Measurements from ENCODE around the gene FEZ2. TPM values are rescaled to one million over a fixed set of nuclear protein-coding genes. Genes with fewer than 3 reads are reported as not detected.

FEZ2 gene
- total RNA-seq, 1 donor from 2014 or later, result 14.9 TPM

DNA sequence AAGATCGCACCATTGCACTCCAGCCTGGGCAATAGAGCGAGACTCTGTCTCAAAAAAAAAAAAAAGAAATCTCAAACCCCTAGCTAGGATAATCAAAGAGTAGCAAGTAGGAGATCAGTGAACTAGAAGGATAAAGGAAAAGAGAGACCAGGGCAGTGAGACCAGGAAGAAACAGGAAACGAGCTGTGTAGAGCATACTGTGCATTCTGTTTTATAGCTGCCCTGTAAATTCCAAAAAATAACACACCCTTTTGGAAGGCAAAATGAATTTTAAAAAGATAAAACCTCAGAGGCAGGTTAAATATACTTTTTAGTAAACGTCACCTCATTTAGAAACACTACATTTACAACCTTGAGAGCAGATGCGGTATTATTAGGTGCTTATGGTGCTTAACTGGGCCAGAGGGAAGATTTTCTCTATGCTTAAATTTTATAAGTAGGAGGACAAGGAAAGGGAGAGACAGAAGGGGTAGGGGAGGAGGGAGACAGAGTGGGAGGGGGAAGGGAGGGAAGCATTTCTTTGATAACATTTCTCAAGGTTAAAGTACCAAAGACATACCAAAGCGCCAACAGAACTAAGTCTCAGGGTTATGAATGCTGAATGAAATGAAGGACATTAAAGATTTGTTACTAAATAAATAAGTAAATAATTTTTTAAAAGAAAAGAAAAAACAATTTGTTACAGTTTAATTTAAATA is 30.1 kb downstream of the FEZ2 start:
- no peak overlapping the region for H3K4me3 Mint-ChIP-seq
- H3K27ac Mint-ChIP-seq, result no peak overlapping the region
- H3K36me3 Mint-ChIP-seq (ENCODE audit: low read depth), result peaks cover 22% of the 10 kb centered on the region
- H3K27me3 Mint-ChIP-seq (ENCODE audit: insufficient read depth), result no peaks in the 10 kb centered on the region
- intact Hi-C loops (cut with micrococcal nuclease), result no loop called here
- H3K9me3 Mint-ChIP-seq, result no peaks in the 10 kb centered on the region
- H3K4me1 Mint-ChIP-seq (ENCODE audit: low read depth), result peaks cover 12% of the 10 kb centered on the region
- DNase-seq (ENCODE audit: low spot score), result no peak

DNA sequence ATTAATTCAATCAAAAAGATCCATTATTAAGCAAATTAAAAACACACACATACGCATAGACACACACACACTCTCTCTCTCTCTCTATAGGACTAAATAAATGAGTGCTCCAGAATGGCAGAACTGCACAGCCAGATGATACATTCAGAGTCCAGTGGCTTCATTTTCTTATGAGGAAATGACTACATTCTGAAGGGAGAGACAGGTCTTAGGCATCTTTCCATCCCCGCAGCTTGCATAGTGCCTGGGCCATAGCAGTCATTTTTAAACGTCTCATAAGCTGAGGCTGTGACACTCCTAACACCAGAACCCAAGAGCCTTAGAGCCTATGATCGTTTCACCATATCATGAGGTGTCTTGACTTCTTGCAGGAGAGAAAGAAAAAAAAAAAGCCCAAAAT is 31.1 kb downstream of the FEZ2 start:
- H3K4me3 Mint-ChIP-seq, result no peak overlapping the region
- no peaks in the 10 kb centered on the region for H3K9me3 Mint-ChIP-seq
- peaks cover 21% of the 10 kb centered on the region for H3K36me3 Mint-ChIP-seq (ENCODE audit: low read depth)
- H3K27ac Mint-ChIP-seq, result no peak overlapping the region
- H3K27me3 Mint-ChIP-seq (ENCODE audit: insufficient read depth), result no peaks in the 10 kb centered on the region
- H3K4me1 Mint-ChIP-seq (ENCODE audit: low read depth), result peaks cover 13% of the 10 kb centered on the region
- DNase-seq (ENCODE audit: low spot score), result no peak
- intact Hi-C loops (cut with micrococcal nuclease), result no loop called here

DNA sequence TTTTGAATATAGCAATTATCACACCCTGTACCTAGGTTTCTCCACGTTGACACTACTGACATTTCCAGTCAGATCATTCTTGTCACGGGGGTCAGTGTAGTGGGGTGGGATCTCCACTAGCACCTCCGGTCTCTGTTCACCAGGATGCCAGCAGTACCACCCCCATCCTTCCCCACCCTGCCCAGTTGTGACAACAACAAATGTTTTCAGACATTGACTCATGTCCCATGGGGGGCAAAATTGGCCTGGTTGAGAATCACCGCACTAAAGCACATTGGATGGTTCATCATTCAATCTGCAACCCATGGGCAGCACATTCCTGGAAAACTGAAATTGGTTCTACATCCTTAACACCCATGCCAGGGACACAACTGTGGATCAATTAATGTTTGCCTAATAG is 32.3 kb downstream of the FEZ2 start:
- peaks cover 24% of the 10 kb centered on the region for H3K36me3 Mint-ChIP-seq (ENCODE audit: low read depth)
- intact Hi-C loops (cut with micrococcal nuclease), result no loop called here
- H3K4me1 Mint-ChIP-seq (ENCODE audit: low read depth), result peaks cover 13% of the 10 kb centered on the region
- no peaks in the 10 kb centered on the region for H3K27me3 Mint-ChIP-seq (ENCODE audit: insufficient read depth)
- DNase-seq (ENCODE audit: low spot score), result no peak
- no peaks in the 10 kb centered on the region for H3K9me3 Mint-ChIP-seq
- H3K4me3 Mint-ChIP-seq, result no peak overlapping the region
- H3K27ac Mint-ChIP-seq, result no peak overlapping the region

DNA sequence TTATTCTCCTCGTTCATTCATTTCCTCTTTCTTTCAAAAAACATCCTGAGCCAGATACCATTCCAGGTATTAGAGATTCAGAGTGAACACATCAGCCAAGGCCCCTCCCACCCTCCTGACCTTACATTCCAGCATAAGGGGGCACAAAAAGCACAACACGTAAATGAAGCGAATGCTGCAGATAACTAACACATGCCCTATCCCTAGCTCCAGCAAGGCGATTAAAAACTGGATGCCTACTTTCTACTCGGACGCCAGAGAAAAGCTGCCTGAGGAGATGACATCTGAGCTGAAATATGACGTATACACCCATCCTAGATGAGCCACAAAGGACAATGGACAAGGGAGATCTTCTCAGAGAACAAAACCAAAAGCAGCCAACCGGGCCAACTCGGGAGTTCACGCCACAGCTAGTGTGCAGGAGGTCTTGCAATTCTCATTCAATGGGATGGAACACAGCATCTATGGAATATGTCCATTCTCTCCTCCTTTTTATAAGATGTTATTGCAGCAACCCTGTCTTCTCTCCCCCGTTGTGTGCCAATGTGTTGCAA is 33.5 kb downstream of the FEZ2 start:
- DNase-seq (ENCODE audit: low spot score), result no peak
- Mint-ChIP-seq H3K4me1 (ENCODE audit: low read depth) (peaks cover 13% of the 10 kb centered on the region), H3K4me3 (no peak overlapping the region), H3K9me3 (no peaks in the 10 kb centered on the region), H3K36me3 (ENCODE audit: low read depth) (peaks cover 27% of the 10 kb centered on the region), H3K27ac (no peak overlapping the region), H3K27me3 (ENCODE audit: insufficient read depth) (no peaks in the 10 kb centered on the region)
- intact Hi-C loops (cut with micrococcal nuclease), result no loop called here

DNA sequence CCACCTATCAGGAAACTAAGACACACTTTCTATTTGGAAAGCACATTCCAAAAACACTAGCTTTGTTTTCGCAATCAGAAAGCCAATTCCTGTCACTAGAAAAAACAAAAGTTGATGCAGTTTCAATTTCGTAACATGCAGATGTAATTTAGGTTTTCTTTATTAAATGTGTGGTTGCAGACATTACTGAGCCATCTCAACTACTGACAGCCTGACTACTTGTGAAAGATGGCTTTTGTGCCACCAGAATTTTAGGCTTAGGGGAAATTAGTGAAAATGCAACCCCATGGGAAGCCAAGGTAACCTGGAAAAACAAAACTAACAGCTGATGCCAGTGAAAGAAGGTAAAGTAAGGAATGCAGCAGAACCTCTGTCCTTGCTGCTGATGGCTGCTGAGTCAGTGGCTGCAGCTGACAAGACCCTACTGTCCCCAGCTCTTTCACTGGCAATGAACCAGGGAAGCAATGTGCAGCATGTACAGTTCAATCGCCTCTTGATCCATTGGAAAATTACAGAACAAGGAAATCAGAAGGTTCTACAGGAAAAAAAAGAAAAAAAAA is 34.9 kb downstream of the FEZ2 start:
- Mint-ChIP-seq H3K4me1 (ENCODE audit: low read depth) (peaks cover 13% of the 10 kb centered on the region), H3K36me3 (ENCODE audit: low read depth) (peaks cover 21% of the 10 kb centered on the region), H3K27me3 (ENCODE audit: insufficient read depth) (no peaks in the 10 kb centered on the region), H3K9me3 (no peaks in the 10 kb centered on the region), H3K27ac (no peak overlapping the region), H3K4me3 (no peak overlapping the region)
- DNase-seq (ENCODE audit: low spot score), result no peak
- intact Hi-C loops (cut with micrococcal nuclease), result no loop called here

DNA sequence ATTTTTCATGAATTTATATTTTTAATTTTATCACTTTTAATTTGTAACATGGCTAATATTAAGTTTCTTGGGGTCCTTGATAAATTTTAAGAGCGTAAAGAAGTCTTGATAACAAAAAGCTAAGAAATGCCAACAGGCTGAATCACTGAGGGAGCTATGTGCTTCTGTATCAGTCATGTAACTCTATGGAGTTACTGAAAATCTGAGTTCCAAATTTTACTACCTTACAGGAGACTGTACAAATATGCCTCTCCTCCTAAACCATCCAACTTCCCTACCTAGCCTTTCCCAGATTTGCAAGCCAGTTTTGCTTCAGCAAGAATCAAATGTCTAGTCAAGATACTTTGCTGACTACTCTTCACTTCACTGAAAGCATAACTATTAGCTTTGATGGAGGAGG is 35.7 kb downstream of the FEZ2 start:
- Mint-ChIP-seq H3K4me3 (no peak overlapping the region), H3K27ac (no peak overlapping the region), H3K4me1 (ENCODE audit: low read depth) (peaks cover 13% of the 10 kb centered on the region), H3K36me3 (ENCODE audit: low read depth) (peaks cover 19% of the 10 kb centered on the region), H3K9me3 (no peaks in the 10 kb centered on the region), H3K27me3 (ENCODE audit: insufficient read depth) (no peaks in the 10 kb centered on the region)
- DNase-seq (ENCODE audit: low spot score), result no peak
- intact Hi-C loops (cut with micrococcal nuclease), result no loop called here

DNA sequence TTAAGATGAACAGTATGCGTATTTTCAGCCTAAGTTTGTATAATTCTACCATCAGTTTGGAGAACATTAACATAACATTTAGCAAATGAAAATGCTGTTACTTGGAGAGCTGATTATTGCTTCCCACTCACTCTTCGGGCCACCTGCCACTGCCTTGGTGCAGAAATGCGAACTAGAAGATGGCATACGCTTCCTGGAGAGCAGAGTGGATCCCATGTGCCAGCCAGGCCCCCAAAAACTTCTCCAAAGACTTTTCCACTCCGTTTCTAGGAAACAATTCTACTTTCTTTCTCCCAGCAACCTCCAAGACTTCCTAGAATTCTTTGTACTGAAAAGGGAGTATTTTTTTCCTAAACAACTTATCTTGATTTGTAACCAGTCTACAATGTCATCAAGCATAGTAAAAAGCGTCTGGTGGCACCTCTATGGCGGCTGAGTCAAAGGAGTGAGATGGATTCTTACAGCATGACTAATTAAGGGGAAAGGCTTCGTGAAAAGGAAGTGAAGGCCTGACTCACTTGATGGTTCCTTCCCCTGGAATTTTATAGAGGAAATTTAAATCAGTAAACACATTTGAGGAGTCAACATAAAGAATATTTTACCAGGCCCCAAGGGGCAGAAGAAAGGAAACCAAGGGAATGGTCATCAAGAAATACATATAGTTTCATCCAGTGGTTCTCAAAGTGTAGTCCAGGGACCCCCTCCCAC is 36.6 kb downstream of the FEZ2 start:
- Mint-ChIP-seq H3K36me3 (ENCODE audit: low read depth) (peaks cover 13% of the 10 kb centered on the region), H3K4me1 (ENCODE audit: low read depth) (peaks cover 13% of the 10 kb centered on the region), H3K27ac (no peak overlapping the region), H3K4me3 (no peak overlapping the region), H3K9me3 (no peaks in the 10 kb centered on the region), H3K27me3 (ENCODE audit: insufficient read depth) (no peaks in the 10 kb centered on the region)
- intact Hi-C loops (cut with micrococcal nuclease), result no loop called here
- no peak for DNase-seq (ENCODE audit: low spot score)

DNA sequence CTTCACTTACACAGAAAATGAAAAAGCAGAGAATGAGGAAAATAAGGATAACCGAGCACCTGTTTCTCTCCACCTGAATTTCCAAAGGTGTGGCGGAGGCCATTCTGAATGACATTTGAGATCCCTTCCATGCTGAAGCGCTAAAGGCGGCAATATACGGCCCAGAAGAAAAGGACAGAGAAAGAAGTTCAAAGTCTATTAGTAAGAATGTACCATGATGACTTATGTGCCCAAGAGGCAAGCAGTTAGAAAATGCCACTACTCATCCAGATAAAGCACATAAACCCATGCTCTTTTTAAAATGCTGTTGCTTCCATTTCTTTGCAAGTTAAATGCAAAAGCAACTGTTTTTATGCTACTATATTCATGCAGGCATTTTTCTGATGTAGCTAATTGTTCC is 37.2 kb downstream of the FEZ2 start:
- intact Hi-C loops (cut with micrococcal nuclease), result no loop called here
- Mint-ChIP-seq H3K9me3 (no peaks in the 10 kb centered on the region), H3K4me1 (ENCODE audit: low read depth) (peaks cover 13% of the 10 kb centered on the region), H3K36me3 (ENCODE audit: low read depth) (peaks cover 13% of the 10 kb centered on the region), H3K27me3 (ENCODE audit: insufficient read depth) (no peaks in the 10 kb centered on the region), H3K4me3 (no peak overlapping the region), H3K27ac (no peak overlapping the region)
- DNase-seq (ENCODE audit: low spot score), result no peak

DNA sequence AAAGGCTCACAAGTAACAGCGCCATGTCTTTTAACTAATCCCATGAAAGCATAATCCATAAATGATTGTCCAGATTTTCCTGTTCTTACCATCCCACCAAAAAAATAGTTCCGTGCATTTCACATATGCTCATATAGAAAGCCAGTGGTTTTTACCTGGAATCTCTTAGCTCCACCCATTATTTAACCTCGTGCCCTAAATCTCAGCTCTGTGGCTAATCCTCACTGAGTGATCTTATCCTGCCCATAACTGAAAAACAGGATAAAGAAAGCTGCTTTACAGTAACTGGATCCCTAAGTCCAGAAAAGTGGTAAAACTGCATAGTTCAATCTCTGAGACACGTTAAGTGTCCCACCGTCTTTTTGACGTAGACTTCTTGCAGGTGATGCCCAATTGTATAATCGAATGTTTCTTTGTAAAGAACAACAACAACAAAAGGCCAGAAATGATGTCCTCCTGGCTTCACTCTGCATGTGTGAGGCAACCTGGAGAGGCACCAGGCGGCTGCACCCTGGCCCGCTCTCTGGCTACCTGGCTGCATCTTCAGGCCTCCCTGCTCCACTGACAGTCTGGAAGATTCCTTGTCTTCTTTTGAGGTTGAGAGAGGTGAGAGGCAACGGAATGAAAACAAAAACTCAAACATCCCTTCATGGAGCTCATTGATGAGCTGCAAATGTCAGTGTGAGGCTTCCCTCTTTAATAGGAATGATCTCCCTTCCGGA is 38.6 kb downstream of the FEZ2 start:
- Mint-ChIP-seq H3K4me1 (ENCODE audit: low read depth) (peaks cover 13% of the 10 kb centered on the region), H3K4me3 (no peak overlapping the region), H3K36me3 (ENCODE audit: low read depth) (peaks cover 13% of the 10 kb centered on the region), H3K9me3 (no peaks in the 10 kb centered on the region), H3K27me3 (ENCODE audit: insufficient read depth) (no peaks in the 10 kb centered on the region), H3K27ac (no peak overlapping the region)
- DNase-seq (ENCODE audit: low spot score), result no peak
- intact Hi-C loops (cut with micrococcal nuclease), result no loop called here

DNA sequence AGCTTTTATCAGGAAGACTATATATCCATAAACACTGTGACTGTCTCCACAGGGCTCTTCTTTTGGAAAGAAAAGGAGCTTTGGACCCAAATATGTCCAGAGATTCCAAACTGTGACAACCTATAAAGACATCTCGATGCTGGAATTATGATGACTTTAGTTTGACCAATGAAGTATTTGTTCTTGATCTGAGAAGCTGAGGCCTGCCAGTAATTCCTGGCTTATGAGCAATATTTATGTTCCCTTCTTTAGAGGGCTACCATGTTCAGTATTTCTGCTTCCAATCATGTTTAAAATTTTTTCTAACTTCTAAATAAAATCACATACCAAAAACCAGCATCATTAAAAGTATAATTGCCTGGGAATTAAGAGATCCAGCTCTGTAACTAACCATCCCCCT is 41.1 kb downstream of the FEZ2 start:
- Mint-ChIP-seq H3K27ac (no peak overlapping the region), H3K27me3 (ENCODE audit: insufficient read depth) (no peaks in the 10 kb centered on the region), H3K4me3 (no peak overlapping the region), H3K36me3 (ENCODE audit: low read depth) (peaks cover 15% of the 10 kb centered on the region), H3K9me3 (no peaks in the 10 kb centered on the region), H3K4me1 (ENCODE audit: low read depth) (no peaks in the 10 kb centered on the region)
- DNase-seq (ENCODE audit: low spot score), result no peak
- intact Hi-C loops (cut with micrococcal nuclease), result no loop called here

DNA sequence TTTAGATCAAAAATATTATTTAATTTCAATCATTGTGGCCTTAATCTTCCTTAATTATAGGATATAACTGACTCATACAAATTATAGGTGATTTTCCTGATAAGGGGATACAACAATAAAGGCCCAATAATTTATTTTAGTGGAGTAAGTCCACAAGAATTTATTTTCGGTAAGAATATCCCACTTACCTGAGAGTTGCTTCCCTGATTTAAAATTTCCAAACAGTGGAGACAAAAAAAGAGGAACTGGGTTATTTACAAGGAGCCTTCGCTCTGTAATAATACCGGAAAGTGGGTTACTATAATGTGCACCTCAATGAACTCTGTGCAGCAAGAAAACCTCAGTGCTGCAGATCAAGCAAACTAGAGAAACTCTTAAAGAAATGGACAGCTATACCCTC is 42.2 kb downstream of the FEZ2 start:
- H3K27ac Mint-ChIP-seq, result no peak overlapping the region
- DNase-seq (ENCODE audit: low spot score), result no peak
- H3K9me3 Mint-ChIP-seq, result no peaks in the 10 kb centered on the region
- H3K36me3 Mint-ChIP-seq (ENCODE audit: low read depth), result peaks cover 12% of the 10 kb centered on the region
- intact Hi-C loops (cut with micrococcal nuclease), result no loop called here
- no peak overlapping the region for H3K4me3 Mint-ChIP-seq
- no peaks in the 10 kb centered on the region for H3K4me1 Mint-ChIP-seq (ENCODE audit: low read depth)
- no peaks in the 10 kb centered on the region for H3K27me3 Mint-ChIP-seq (ENCODE audit: insufficient read depth)

DNA sequence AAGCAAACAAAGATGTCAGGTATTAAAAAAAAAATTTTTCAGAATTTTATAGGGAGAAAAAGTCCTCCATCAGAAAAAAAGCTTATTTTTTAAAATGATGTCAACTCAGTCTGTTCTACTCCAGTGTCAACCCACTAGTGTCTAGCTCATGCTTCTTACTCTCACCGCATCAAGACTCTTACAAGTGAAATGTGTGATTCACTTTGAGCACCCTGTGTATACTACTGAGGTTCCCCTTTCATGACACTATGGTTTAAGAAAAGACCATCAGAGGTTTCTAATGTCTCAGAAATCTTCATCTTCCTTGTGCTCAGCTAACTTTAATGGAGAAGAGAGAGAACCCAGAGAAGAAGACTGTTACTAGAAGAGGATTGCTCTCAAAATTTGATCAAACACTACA is 43.4 kb downstream of the FEZ2 start:
- intact Hi-C loops (cut with micrococcal nuclease), result no loop called here
- Mint-ChIP-seq H3K9me3 (no peaks in the 10 kb centered on the region), H3K27me3 (ENCODE audit: insufficient read depth) (no peaks in the 10 kb centered on the region)

DNA sequence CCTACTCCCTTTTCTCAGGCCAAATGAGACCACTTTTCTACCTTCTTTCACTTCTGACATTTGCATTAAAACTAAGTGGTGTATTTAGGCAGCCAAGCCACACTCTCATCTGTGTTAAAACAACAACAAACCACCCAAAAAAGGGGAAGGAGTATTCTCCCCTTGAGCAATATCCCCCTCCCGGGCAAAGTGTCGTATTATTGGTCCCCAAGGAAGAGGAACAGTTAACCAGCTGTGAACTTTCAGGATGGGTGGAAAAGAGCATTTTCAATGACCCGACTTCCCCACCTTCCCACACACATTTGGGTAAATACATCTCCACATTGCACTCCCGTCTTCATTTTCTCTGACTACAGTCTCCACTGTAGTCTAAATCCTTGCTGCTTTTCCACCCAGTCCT is 44.3 kb downstream of the FEZ2 start:
- no peak for DNase-seq (ENCODE audit: low spot score)
- H3K27ac Mint-ChIP-seq, result no peak overlapping the region
- intact Hi-C loops (cut with micrococcal nuclease), result no loop called here
- no peak overlapping the region for H3K4me3 Mint-ChIP-seq
- H3K9me3 Mint-ChIP-seq, result no peaks in the 10 kb centered on the region
- peaks cover 15% of the 10 kb centered on the region for H3K36me3 Mint-ChIP-seq (ENCODE audit: low read depth)
- no peaks in the 10 kb centered on the region for H3K27me3 Mint-ChIP-seq (ENCODE audit: insufficient read depth)
- H3K4me1 Mint-ChIP-seq (ENCODE audit: low read depth), result peaks cover 13% of the 10 kb centered on the region

More for the DNA sequence above, 43.4 kb downstream of the FEZ2 start:
- H3K4me3 Mint-ChIP-seq, result no peak overlapping the region
- peaks cover 12% of the 10 kb centered on the region for H3K36me3 Mint-ChIP-seq (ENCODE audit: low read depth)
- peaks cover 5% of the 10 kb centered on the region for H3K4me1 Mint-ChIP-seq (ENCODE audit: low read depth)
- no peak overlapping the region for H3K27ac Mint-ChIP-seq
- no peak for DNase-seq (ENCODE audit: low spot score)

All from activated T-helper 1 cell treated with anti-CD3 and anti-CD28 coated beads, Interleukin-12 subunit alpha, Interleukin-12 subunit beta, Interleukin-2, Interleukin-4 antibody, amounts not matched to agents 30 ng/mL and 10 ng/mL and 1 ng/mL, durations not matched to agents 14 hours and 24 hours and 36 hours (primary cell).